ENCODE measurements around the gene TRIM9. TPM values are rescaled to one million over a fixed set of nuclear protein-coding genes. Genes with fewer than 3 reads are reported as not detected.

Gene TRIM9
- total RNA-seq, 1 donor: 1.1 TPM

- H3K27me3 ChIP-seq (ENCODE audit: insufficient read depth, low read length): peaks cover 10% of the 10 kb centered on the region
- H3K4me3 ChIP-seq (ENCODE audit: insufficient read depth, low read length): no peak overlapping the region
- no peaks in the 10 kb centered on the region for H3K9me3 ChIP-seq (ENCODE audit: low read depth, low read length)
- H3K36me3 ChIP-seq (ENCODE audit: insufficient read depth, low read length): no peaks in the 10 kb centered on the region
- H3K4me1 ChIP-seq (ENCODE audit: insufficient read depth, low read length): no peaks in the 10 kb centered on the region
- no peak for DNase-seq (ENCODE audit: insufficient read length, low spot score, missing footprints)
- H3K27ac ChIP-seq (ENCODE audit: low read depth, low read length): no peak overlapping the region
- H4K20me1 ChIP-seq (ENCODE audit: insufficient read depth, low read length): no peaks in the 10 kb centered on the region
- TF ChIP-seq CTCF (IDR thresholded peaks at IDR 0.05; ENCODE audit: extremely low read depth, low read depth, low read length): no peak
- H2AFZ ChIP-seq (ENCODE audit: low read length): no peak overlapping the region
- H3K79me2 ChIP-seq (ENCODE audit: insufficient read depth, low read length): no peaks in the 10 kb centered on the region
- no peak overlapping the region for H3K4me2 ChIP-seq (ENCODE audit: insufficient read depth, low read length)
Measured at GRCh38 chr14:51079489-51079888, 15.4 kb downstream of the TRIM9 start.

GRCh38 chr14:51079085-51079484 is 15.8 kb downstream of the TRIM9 start:
- no peak overlapping the region for H3K4me2 ChIP-seq (ENCODE audit: insufficient read depth, low read length)
- H3K27me3 ChIP-seq (ENCODE audit: insufficient read depth, low read length): peaks cover 11% of the 10 kb centered on the region
- no peaks in the 10 kb centered on the region for H4K20me1 ChIP-seq (ENCODE audit: insufficient read depth, low read length)
- H3K4me3 ChIP-seq (ENCODE audit: insufficient read depth, low read length): no peak overlapping the region
- H3K79me2 ChIP-seq (ENCODE audit: insufficient read depth, low read length): no peaks in the 10 kb centered on the region
- no peaks in the 10 kb centered on the region for H3K9me3 ChIP-seq (ENCODE audit: low read depth, low read length)
- no peak overlapping the region for H2AFZ ChIP-seq (ENCODE audit: low read length)
- no peak for DNase-seq (ENCODE audit: insufficient read length, low spot score, missing footprints)
- no peaks in the 10 kb centered on the region for H3K36me3 ChIP-seq (ENCODE audit: insufficient read depth, low read length)
- TF ChIP-seq CTCF (IDR thresholded peaks at IDR 0.05; ENCODE audit: extremely low read depth, low read depth, low read length): no peak
- H3K27ac ChIP-seq (ENCODE audit: low read depth, low read length): no peak overlapping the region
- no peaks in the 10 kb centered on the region for H3K4me1 ChIP-seq (ENCODE audit: insufficient read depth, low read length)

GRCh38 chr14:51074701-51075385 is 20.1 kb downstream of the TRIM9 start:
- no peak overlapping the region for H2AFZ ChIP-seq (ENCODE audit: low read length)
- H3K27me3 ChIP-seq (ENCODE audit: insufficient read depth, low read length): peaks cover 14% of the 10 kb centered on the region
- no peak for TF ChIP-seq CTCF (IDR thresholded peaks at IDR 0.05; ENCODE audit: extremely low read depth, low read depth, low read length)
- H3K27ac ChIP-seq (ENCODE audit: low read depth, low read length): no peak overlapping the region
- no peak overlapping the region for H3K4me3 ChIP-seq (ENCODE audit: insufficient read depth, low read length)
- H4K20me1 ChIP-seq (ENCODE audit: insufficient read depth, low read length): no peaks in the 10 kb centered on the region
- no peaks in the 10 kb centered on the region for H3K4me1 ChIP-seq (ENCODE audit: insufficient read depth, low read length)
- DNase-seq (ENCODE audit: insufficient read length, low spot score, missing footprints): no peak
- no peaks in the 10 kb centered on the region for H3K9me3 ChIP-seq (ENCODE audit: low read depth, low read length)
- H3K79me2 ChIP-seq (ENCODE audit: insufficient read depth, low read length): no peaks in the 10 kb centered on the region
- H3K36me3 ChIP-seq (ENCODE audit: insufficient read depth, low read length): no peaks in the 10 kb centered on the region
- no peak overlapping the region for H3K4me2 ChIP-seq (ENCODE audit: insufficient read depth, low read length)

- H2AFZ ChIP-seq (ENCODE audit: low read length): no peak overlapping the region
- TF ChIP-seq CTCF (IDR thresholded peaks at IDR 0.05; ENCODE audit: extremely low read depth, low read depth, low read length): no peak
- H3K9me3 ChIP-seq (ENCODE audit: low read depth, low read length): no peaks in the 10 kb centered on the region
- no peaks in the 10 kb centered on the region for H3K4me1 ChIP-seq (ENCODE audit: insufficient read depth, low read length)
- no peak overlapping the region for H3K27ac ChIP-seq (ENCODE audit: low read depth, low read length)
- H3K4me2 ChIP-seq (ENCODE audit: insufficient read depth, low read length): no peak overlapping the region
- no peaks in the 10 kb centered on the region for H3K79me2 ChIP-seq (ENCODE audit: insufficient read depth, low read length)
- no peaks in the 10 kb centered on the region for H3K36me3 ChIP-seq (ENCODE audit: insufficient read depth, low read length)
- H3K4me3 ChIP-seq (ENCODE audit: insufficient read depth, low read length): no peak overlapping the region
- no peak for DNase-seq (ENCODE audit: insufficient read length, low spot score, missing footprints)
- H3K27me3 ChIP-seq (ENCODE audit: insufficient read depth, low read length): peaks cover 12% of the 10 kb centered on the region
- no peaks in the 10 kb centered on the region for H4K20me1 ChIP-seq (ENCODE audit: insufficient read depth, low read length)
Measured at GRCh38 chr14:51073731-51074130, 21.2 kb downstream of the TRIM9 start.

Measured in osteoblast (primary cell).